Endothelial cell of umbilical vein (primary cell): Measurements from ENCODE around the gene INTS6L. TPM values are rescaled to one million over a fixed set of nuclear protein-coding genes. Genes with fewer than 3 reads are reported as not detected.

Experiments
- BruUV-seq: library from RNA; stranded (reverse); fragments of 400-500 nt; replicated peaks from 2 replicates; lab custom pipeline; 2021; lab: Mats Ljungman, UMichigan
- CTCF ChIA-PET: fragments of 300-600, 350-600 bp; sonication (Branson Sonifier 250); formaldehyde crosslinking; loops from one replicate; lab custom pipeline; 2021; ENCODE audit warnings: antibody characterized with exemption, inconsistent platforms; lab: Charles Lee
- POLR2A ChIA-PET: fragments of 300-600, 350-600 bp; sonication (Branson Sonifier 250); formaldehyde crosslinking; loops from one replicate; lab custom pipeline; 2021; ENCODE audit warnings: antibody characterized with exemption, inconsistent platforms; lab: Charles Lee
- DNase-seq: peaks from one replicate; pipeline ENCODE4 v3.0.0-alpha.2; 2011; ENCODE audit warnings: low read depth, low spot score
- FAIRE-seq: peaks from 2 replicates; lab custom pipeline; 2011; peaks lifted over from hg19 to GRCh38; lab: Jason Lieb, UNC
- H2AFZ ChIP-seq: 2 replicates; pipeline ENCODE4 v1.6.0; 2012; ENCODE audit warnings: low read depth, low read length, control low read depth, inconsistent platforms
- H3K27ac ChIP-seq: 2 replicates; pipeline ENCODE4 v1.5.1; 2011; ENCODE audit warnings: low read depth, mild to moderate bottlenecking, control low read depth, low read length, moderate library complexity; ENCODE audit not compliant: insufficient read depth
- H3K27me3 ChIP-seq, 2 experiments: 2 replicates each; pipeline versions ENCODE4 v1.6.0 to v1.6.1; 2011; ENCODE audit warnings: low read length in 2 of 2, mixed read lengths in 1 of 2; ENCODE audit not compliant: control insufficient read depth in 2 of 2, insufficient read depth in 2 of 2
- H3K36me3 ChIP-seq, 2 experiments: 2 replicates in 1 of 2; 3 replicates in 1 of 2; pipeline ENCODE4 v1.5.1; 2011; ENCODE audit warnings: low read length in 2 of 2, mild to moderate bottlenecking in 1 of 2, moderate library complexity in 1 of 2; ENCODE audit not compliant: control insufficient read depth in 2 of 2, insufficient read depth in 2 of 2; ENCODE audit errors: extremely low read depth in 1 of 2
- H3K4me1 ChIP-seq: 3 replicates; pipeline ENCODE4 v1.5.1; 2011; ENCODE audit warnings: mild to moderate bottlenecking, low read length; ENCODE audit not compliant: control insufficient read depth, insufficient read depth; ENCODE audit errors: extremely low read depth
- H3K4me2 ChIP-seq: 2 replicates; pipeline ENCODE4 v1.6.1; 2011; ENCODE audit warnings: low read length, control low read depth, mixed read lengths; ENCODE audit not compliant: insufficient read depth
- H3K4me3 ChIP-seq, 3 experiments: fragments of 200-600 bp in 1 of 3; sonication (generic), shearing (Covaris generic) in 1 of 3; replicated peaks in 1 of 3; 2 replicates each; pipeline ENCODE4 v1.5.1; 2011 to 2016; ENCODE audit warnings: control low read depth in 3 of 3, low read length in 3 of 3, mild to moderate bottlenecking in 2 of 3, inconsistent platforms in 1 of 3, low read depth in 1 of 3, moderate library complexity in 1 of 3; ENCODE audit not compliant: insufficient read depth in 1 of 3
- H3K79me2 ChIP-seq: 2 replicates; pipeline ENCODE4 v1.6.0; 2012; ENCODE audit warnings: low read length, inconsistent platforms; ENCODE audit not compliant: control insufficient read depth, insufficient read depth
- H3K9ac ChIP-seq: replicated peaks from 2 replicates; pipeline ENCODE3; 2011; ENCODE audit warnings: low read length, control low read depth; ENCODE audit not compliant: insufficient read depth; ENCODE audit errors: extremely low read depth
- H3K9me1 ChIP-seq: replicated peaks from 3 replicates; pipeline ENCODE4 v1.6.0; 2011; ENCODE audit warnings: mild to moderate bottlenecking, low read length; ENCODE audit not compliant: control insufficient read depth, insufficient read depth; ENCODE audit errors: extremely low read depth
- H3K9me3 ChIP-seq: replicated peaks from 2 replicates; pipeline ENCODE4 v1.5.1; 2012; ENCODE audit warnings: low read length, inconsistent platforms; ENCODE audit not compliant: control insufficient read depth, insufficient read depth
- H4K20me1 ChIP-seq: replicated peaks from 2 replicates; pipeline ENCODE3; 2011; ENCODE audit warnings: mild to moderate bottlenecking, low read length; ENCODE audit not compliant: control insufficient read depth, insufficient read depth; ENCODE audit errors: extremely low read depth
- CTCF ChIP-seq, 2 donors: IDR thresholded peaks; 1 replicate in 1 of 2; 2 replicates in 1 of 2; pipeline ENCODE4 v1.5.1; 2011; ENCODE audit warnings: low read length in 2 of 2, mild to moderate bottlenecking in 2 of 2, moderate library complexity in 2 of 2, control low read depth in 1 of 2, inconsistent platforms in 1 of 2, low read depth in 1 of 2; ENCODE audit not compliant: insufficient read depth in 1 of 2; ENCODE audit errors: extremely low read depth in 1 of 2
- EZH2 ChIP-seq: IDR thresholded peaks from 2 replicates; pipeline ENCODE4 v1.6.1; 2012; ENCODE audit warnings: borderline replicate concordance, low read depth, mild to moderate bottlenecking, moderate library complexity, low read length, inconsistent platforms; ENCODE audit not compliant: severe bottlenecking
- FOS ChIP-seq: IDR thresholded peaks from 2 replicates; pipeline ENCODE4 v1.6.1; 2011; ENCODE audit warnings: mild to moderate bottlenecking, low read length, moderate library complexity, borderline replicate concordance; ENCODE audit not compliant: insufficient read depth
- GATA2 ChIP-seq: IDR thresholded peaks from 2 replicates; pipeline ENCODE4 v1.7.0; 2011; ENCODE audit warnings: low read depth, mild to moderate bottlenecking, moderate library complexity, mixed read lengths, low read length; ENCODE audit not compliant: insufficient read length, insufficient read depth
- JUN ChIP-seq: IDR thresholded peaks from 2 replicates; pipeline ENCODE4 v1.6.1; 2011; ENCODE audit warnings: borderline replicate concordance, low read depth; ENCODE audit not compliant: insufficient read length, insufficient read depth
- MAX ChIP-seq: IDR thresholded peaks from 2 replicates; pipeline ENCODE4 v1.6.1; 2011; ENCODE audit not compliant: insufficient read depth, insufficient read length
- MYC ChIP-seq: IDR thresholded peaks from one replicate; pipeline ENCODE4 v1.6.1; 2011; ENCODE audit warnings: mild to moderate bottlenecking, low read depth, low read length
- POLR2A ChIP-seq: IDR thresholded peaks from 2 replicates; pipeline ENCODE4 v1.6.1; 2012; ENCODE audit warnings: low read depth, mild to moderate bottlenecking, control low read depth, low read length
- POLR2AphosphoS5 ChIP-seq: IDR thresholded peaks from 2 replicates; pipeline ENCODE4 v1.6.1; 2012; ENCODE audit warnings: low read depth, mild to moderate bottlenecking, control low read depth, low read length, moderate library complexity; ENCODE audit not compliant: insufficient read depth
- dilution Hi-C: fragments of 300-500 bp; cut with MboI; formaldehyde crosslinking; loops from one replicate; pipeline ENCODE4 v1.15.0; 2019; ENCODE audit warnings: low sequenced_read_pairs; ENCODE audit not compliant: extremely low pct_ligation_motif_present
- intact Hi-C: fragments of 100-400 bp; cut with micrococcal nuclease; formaldehyde crosslinking; loops from one replicate; pipeline ENCODE4 v1.10.0; 2022
- polyA plus RNA-seq, 4 experiments: library from polyadenylated mRNA; depleted of rRNA in 3 of 4; stranded (reverse) in 3 of 4; unstranded in 1 of 4; fragments of >200 nt; gene quantifications; 2 replicates each; pipeline versions ENCODE4 v1.2.1 to v1.2.3, GENCODE V29; 2011 to 2012; ENCODE audit warnings: missing spikeins in 1 of 4
- total RNA-seq: library from RNA; stranded (reverse); gene quantifications from 2 replicates; pipeline ENCODE4 v1.2.3, GENCODE V29; 2021

The INTS6L gene
- total and polyA plus RNA-seq, 2 donors (not counting 3 experiments of a cell fraction or from before 2014, with no cell fraction given) = 5.2 to 7.5 TPM

GRCh38 chrX:135512508-135513129, 7.8 kb upstream of the INTS6L start:
- Histone ChIP-seq H3K36me3 (no peaks in the 10 kb centered on the region), H3K9me1 (no peaks in the 10 kb centered on the region), H2AFZ (no peak overlapping the region), H3K9ac (no peak overlapping the region), H3K27me3 (no peaks in the 10 kb centered on the region), H3K4me3 (no peak overlapping the region), H3K9me3 (no peaks in the 10 kb centered on the region), H3K27ac (no peak overlapping the region), H3K79me2 (no peaks in the 10 kb centered on the region), H3K4me1 (no peaks in the 10 kb centered on the region), H3K4me2 (no peak overlapping the region), H4K20me1 (no peaks in the 10 kb centered on the region)
- BruUV-seq = no TSS peak
- ChIA-PET POLR2A (no interaction called here), CTCF (no interaction called here)
- no peak for FAIRE-seq
- no peak for DNase-seq
- intact Hi-C loops (no loop called here), dilution Hi-C loops (no loop called here)
- TF ChIP-seq JUN (no peak), POLR2AphosphoS5 (no peak), GATA2 (no peak), EZH2 (no peak), MYC (no peak), CTCF (IDR thresholded peaks at IDR 0.05; ENCODE audit: extremely low read depth in 1 of 2, insufficient read depth in 1 of 2, low read depth in 1 of 2, low read length in 2 of 2) (no peak), FOS (no peak), POLR2A (no peak), MAX (no peak)
